Islet of Langerhans (tissue), 1 donor: Measurements from ENCODE around the gene GALNTL6.

Experiments
- FAIRE-seq: peaks from one replicate; lab custom pipeline; 2011; peaks lifted over from hg19 to GRCh38; lab: Jason Lieb, UNC

GALNTL6 gene

DNA sequence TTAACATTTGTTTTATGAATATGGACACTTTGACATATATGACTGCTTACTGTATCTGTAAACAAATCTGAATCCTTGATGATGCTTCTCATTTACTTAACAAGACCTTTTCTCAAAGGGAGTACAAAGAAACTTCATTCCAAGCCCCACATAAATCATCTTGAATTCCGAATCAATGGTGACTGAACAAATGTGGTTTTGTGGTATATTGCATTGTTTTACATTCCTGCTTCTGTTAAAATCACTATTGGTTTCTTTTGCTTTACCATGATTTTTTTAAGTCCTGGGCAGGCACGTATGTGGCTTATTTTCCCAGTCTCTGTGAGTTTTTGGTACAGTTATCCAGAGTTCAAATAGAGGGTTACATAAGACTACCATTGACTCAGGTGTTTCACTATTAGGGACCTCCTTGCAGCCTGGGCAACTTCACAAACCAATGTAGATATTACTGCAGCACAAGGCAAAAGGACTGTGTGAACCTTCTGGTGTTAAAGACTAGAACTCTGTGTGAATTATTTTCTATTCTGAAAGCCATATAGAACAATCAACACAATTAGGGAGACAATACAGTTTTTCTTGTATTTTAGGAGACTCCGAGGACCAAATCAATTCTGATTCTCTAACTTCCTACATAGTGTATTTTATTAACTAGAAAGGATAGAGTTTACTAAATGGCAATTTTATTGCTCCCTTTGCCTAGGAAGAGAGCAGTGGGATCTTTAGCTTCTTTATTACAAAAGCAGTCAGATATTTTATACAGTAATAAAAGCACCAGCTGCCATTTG is 196.4 kb downstream of the GALNTL6 start:
- FAIRE-seq, result no peak

- no peak for FAIRE-seq
Observed at GRCh38 chr4:172011196-172011595, 198.0 kb downstream of the GALNTL6 start.

- FAIRE-seq, result no peak
Observed at GRCh38 chr4:172018358-172018757, 205.2 kb downstream of the GALNTL6 start.

GRCh38 chr4:172035562-172035961 is 222.4 kb downstream of the GALNTL6 start:
- no peak for FAIRE-seq

- peak; percentile 30 for FAIRE-seq
Observed at GRCh38 chr4:172040766-172041165, 227.6 kb downstream of the GALNTL6 start.

- FAIRE-seq, result peak; percentile 97
Observed at GRCh38 chr4:172042714-172043114, 229.5 kb downstream of the GALNTL6 start.

DNA sequence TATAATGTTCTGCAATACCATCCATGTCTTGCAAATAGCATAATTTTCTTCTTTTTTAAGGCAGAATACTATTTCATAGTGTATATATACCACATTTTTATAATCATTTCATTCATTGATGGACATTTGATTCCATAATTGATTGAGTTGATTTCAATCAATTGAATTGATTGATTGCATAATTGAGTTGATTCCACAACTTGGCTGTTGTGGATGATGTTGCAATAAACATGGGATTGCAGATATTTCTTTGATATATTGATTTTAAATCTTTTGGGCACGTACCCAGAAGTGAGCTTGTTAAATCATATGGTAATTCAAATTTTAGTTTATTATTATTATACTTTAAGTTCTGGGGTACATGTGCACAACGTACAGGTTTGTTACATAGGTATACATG is 232.8 kb downstream of the GALNTL6 start:
- no peak for FAIRE-seq

DNA sequence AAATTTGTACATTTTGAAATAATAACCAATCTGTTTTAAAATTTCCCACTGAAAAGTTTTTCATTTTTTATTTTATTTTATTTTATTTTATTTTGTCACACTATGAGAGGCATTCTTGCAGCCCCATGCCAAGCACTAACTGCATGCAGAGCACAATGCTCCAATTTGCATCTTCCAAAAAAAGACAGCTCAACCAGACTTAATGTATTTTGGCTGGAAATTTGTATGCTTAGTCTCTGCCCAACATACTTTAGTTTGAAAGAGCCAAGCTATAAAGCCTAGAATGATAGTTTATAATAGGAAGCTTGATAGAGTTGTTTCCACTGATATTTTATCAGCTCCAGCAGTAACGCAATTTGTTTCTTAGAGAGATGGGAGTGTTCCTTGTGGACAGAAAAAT is 235.5 kb downstream of the GALNTL6 start:
- FAIRE-seq, result no peak

- no peak for FAIRE-seq
Observed at GRCh38 chr4:172050911-172051310, 237.7 kb downstream of the GALNTL6 start.

- FAIRE-seq, result no peak
Observed at GRCh38 chr4:172055046-172055445, 241.8 kb downstream of the GALNTL6 start.

DNA sequence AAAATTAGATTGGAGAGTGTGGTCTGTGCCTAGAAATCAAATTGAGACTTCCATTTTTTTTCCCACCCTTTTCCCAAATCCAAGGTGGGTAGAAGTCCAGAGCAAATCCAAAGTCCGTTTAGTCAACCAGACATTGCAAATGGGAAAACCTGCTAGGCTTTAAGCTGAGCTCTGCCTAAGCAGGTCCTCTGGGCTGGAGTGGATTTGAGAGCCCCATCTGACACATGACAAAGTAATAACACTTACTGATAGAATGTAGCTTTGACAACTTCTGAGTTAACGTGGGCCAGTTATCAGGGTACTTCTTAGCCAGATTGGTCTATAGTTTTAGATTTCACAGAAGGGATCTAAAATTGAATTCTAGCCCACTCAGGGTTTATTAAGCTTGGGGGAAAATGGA is 242.3 kb downstream of the GALNTL6 start:
- no peak for FAIRE-seq

GRCh38 chr4:172061204-172061603 is 248.0 kb downstream of the GALNTL6 start:
- no peak for FAIRE-seq

GRCh38 chr4:172068506-172068905 is 255.3 kb downstream of the GALNTL6 start:
- FAIRE-seq, result no peak

GRCh38 chr4:172073590-172073989 is 260.4 kb downstream of the GALNTL6 start:
- FAIRE-seq, result no peak

- no peak for FAIRE-seq
Observed at GRCh38 chr4:172083272-172083671, 270.1 kb downstream of the GALNTL6 start.

GRCh38 chr4:172088556-172088955 is 275.4 kb downstream of the GALNTL6 start:
- FAIRE-seq, result no peak

- no peak for FAIRE-seq
Observed at GRCh38 chr4:172095161-172095560, 282.0 kb downstream of the GALNTL6 start.

GRCh38 chr4:172096786-172097185 is 283.6 kb downstream of the GALNTL6 start:
- no peak for FAIRE-seq

DNA sequence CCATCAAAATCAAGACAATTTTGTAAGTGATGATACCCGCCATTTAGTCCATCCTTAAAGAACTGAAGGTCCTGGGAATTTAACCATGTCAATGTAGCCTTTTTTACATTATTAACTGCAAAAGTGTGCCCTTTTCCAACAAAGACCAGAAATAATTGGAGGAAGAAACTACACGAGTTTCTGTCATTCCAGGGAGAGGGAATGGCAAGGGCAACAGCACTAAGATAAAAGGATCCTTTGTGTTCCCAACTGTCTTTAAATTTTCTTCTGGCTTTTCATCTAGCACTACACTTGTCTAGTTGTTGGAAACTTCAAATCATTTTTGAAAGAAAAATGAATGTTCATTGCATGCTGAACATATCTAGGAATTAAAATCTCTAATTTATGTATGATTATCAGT is 286.2 kb downstream of the GALNTL6 start:
- no peak for FAIRE-seq

DNA sequence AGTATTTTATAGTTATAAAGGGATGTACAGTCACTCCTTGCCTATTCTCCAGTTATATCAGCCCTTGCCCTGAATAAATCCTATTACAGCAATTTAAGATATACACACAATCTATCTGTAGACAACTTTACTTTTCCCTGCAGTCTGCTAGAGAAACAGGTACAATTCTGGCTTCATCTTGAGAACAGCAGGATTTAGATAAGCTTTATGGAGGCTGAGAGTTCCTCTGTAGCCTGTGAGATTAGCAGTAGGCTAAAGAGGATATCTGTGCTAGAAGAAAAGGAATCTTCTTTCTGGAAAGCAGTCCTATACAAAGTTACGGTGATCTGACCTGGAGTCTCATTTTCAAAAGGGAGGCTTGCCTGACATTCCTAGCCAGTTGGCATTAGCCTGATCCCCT is 290.3 kb downstream of the GALNTL6 start:
- no peak for FAIRE-seq

DNA sequence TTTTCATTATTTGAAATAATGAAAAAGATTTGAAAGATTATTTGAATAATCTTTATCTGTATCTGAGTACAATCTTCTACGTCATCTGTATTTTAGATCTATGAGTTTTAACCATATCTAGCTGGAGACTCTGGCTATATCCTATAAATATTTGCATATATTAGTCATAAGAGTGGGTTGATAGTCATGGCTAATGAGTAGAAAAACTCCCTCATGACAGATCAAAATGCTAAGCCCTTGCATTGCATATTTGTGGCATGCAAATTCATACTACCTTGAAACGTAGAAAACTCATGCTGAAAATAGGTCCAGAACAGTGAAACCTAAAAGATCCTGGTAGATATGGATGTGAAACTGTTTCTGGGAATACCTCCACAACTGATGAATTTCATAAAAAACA is 291.3 kb downstream of the GALNTL6 start:
- no peak for FAIRE-seq

DNA sequence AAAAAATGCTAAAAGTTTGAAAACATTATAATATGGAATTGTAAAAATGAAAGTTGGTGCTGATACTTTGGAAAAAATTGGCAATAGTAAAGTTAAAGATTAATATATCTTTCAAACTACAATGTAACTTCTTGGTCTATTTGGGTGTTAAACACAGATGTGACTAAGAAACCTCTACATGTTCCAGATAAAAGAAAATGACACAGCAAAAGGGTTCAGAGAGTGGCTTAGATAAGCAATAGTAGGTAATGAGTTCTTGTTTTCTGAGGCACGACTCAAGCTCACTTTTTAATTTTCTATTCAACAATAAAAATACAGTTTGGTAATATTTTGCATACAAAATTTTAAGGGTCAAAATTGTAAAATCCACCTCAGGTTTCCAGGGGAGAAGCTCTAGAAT is 292.7 kb downstream of the GALNTL6 start:
- FAIRE-seq, result no peak

GRCh38 chr4:172109466-172109865 is 296.3 kb downstream of the GALNTL6 start:
- no peak for FAIRE-seq

- FAIRE-seq, result no peak
Observed at GRCh38 chr4:172124656-172125308, 311.6 kb downstream of the GALNTL6 start.
